NOMO-1 treated with DMSO at 0.1 percent for 48 hours (cell line): ENCODE results near the gene WDR18.

Experiments used
- DNase-seq: peaks from one replicate; lab custom pipeline; 2025; ENCODE audit not compliant: unreplicated experiment; lab: John Stamatoyannopoulos, UW

The WDR18 gene

DNA sequence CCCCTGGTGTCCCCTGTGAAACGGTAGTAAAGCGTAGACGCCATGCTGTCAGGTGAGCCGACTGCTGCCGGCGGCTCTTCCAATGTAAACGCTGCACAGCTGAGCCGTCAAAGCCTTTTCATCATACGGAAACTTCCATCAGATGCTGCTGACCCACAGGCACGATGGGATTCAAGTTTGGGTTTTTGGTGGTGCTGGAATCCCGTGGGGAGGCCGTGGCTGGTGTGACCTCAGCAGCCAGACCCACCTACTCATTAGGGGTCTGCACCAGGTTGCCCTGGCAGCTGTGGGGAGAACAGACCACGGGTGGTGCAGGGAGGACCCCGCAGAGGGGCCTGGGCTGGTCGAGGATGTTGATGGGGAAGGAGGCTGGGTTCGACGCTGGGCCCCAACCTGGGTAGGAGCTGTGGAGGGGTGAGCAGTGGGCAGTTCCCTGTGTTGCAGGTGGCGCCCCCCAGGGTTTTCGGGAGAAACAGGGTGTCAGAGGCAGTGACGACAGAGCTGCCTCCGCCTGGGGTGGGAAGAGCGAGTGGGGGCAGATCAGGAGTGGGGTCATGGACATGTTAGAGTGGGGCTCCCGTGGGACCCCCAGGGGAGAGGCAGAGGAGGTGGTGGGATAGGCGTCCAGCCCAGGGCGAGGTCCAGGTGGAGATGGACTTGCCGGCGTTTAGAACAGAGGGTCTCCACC, 22.7 kb downstream of the WDR18 start:
- no peak for DNase-seq

DNA sequence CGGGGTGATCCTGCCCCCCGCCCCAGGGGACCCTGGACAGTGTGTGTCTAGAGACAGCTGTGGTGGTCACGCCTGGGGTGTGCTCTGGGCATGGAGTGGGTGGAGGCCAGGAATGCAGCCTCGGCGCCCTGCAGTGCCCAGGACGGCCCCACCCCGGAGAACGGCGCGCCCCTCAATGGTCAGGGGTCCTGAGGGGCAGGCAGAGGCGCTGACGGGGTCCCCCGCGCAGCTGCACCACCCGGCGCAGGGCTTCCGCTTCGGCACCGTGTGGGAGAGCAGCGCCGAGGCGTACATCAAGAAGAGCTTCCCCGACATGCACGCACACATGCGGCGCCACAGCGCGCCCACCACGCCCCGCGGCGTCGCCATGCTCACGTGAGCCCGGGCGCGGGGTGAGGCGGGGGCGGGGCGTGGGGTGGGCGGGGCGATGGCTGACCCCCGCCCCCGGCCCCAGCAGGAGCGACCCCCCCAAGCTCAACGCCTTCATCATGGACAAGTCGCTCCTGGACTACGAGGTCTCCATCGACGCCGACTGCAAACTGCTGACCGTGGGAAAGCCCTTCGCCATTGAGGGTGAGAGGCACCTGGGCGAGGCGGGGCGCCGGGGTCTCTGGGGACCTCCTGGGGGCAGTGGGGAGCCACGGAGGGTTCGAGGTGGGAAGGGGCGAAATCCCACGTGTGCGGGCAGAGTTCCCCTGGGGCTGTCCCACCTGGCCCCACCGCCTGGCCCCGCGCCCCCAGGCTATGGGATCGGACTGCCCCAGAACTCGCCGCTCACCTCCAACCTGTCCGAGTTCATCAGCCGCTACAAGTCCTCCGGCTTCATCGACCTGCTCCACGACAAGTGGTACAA, 23.5 kb downstream of the WDR18 start:
- no peak for DNase-seq

DNA sequence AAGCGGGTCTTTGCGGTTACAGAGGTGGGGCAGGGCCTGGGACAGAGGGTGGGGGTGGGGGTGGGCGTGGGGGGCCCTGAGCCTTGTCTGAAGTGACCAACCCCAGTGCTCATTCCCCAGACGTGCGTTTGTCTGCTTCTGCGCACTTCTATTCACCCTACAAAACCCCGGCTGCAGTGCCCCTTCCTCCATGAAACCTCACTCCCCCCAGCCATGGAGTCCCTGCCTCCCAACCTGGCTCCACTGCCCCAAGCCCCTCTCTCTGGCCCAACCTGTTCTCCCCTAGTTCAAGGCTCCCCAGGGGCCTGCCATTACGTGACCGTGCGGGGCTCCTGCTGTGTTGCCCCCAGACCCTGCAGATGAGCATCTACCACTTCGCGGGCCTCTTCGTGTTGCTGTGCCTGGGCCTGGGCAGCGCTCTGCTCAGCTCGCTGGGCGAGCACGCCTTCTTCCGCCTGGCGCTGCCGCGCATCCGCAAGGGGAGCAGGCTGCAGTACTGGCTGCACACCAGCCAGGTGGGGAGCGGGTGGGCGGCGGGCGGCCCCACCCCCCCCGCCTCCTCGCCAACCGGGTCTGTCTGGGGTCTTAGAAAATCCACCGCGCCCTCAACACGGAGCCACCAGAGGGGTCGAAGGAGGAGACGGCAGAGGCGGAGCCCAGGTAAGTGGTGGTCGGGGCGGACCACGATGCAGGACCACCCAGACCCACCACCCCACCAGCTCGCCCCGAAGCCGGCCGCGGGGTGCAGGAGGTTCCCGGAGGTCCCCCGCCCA, 24.3 kb downstream of the WDR18 start:
- no peak for DNase-seq

DNA sequence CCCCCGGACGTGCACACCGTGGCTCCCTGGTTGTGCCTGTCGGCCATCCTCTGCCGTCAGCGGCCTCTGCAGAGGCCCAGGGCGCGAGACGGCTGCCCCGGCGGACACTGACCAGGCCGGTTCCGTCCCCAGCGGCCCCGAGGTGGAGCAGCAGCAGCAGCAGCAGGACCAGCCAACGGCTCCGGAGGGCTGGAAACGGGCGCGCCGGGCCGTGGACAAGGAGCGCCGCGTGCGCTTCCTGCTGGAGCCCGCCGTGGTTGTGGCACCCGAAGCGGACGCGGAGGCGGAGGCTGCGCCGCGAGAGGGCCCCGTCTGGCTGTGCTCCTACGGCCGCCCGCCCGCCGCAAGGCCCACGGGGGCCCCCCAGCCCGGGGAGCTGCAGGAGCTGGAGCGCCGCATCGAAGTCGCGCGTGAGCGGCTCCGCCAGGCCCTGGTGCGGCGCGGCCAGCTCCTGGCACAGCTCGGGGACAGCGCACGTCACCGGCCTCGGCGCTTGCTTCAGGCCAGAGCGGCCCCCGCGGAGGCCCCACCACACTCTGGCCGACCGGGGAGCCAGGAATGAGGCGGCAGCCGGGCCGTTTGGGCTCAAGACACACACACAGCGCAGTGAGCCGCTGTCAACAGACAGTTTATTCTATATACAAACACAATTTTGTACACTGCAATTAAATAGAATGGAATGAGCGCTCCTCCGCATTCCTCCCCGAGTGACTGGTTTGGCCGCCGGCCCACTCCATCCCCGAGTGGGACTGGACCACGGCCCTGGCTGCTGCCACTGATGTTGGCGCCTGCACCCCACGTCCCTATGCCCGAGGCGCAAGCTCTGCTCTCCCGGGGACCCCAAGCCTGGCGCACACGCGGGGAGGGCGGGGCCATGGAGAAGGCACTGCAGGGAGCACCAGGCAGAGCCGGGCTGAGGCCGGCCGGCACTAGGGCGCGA, 25.2 kb downstream of the WDR18 start:
- DNase-seq = no peak

DNA sequence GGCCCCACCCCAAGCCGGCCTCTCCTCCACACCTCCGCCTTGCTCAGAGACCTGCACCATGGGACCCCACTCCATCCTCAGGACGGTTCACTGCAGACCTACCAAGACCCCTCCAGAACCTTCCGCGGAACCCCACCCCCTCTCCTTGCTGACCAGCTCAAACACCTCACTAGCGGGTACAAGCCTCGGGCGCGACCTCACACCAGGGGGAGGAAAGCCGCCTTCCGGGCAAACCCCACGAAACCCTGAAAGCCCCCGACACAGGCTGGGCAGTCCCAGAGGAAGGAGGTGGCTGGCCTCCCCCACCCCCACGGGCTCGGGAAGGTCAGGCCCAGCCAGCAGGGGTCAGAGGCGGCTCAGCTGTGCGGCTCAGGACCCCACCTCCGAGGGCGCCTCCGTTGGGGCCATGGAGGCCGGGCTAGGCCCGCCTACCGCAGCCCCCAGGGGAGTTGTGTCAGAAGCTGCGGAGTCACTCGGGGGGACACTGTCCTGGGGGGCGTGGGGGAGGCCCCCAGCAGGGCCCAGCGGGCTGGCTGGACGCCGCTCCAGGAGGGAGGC, 25.9 kb downstream of the WDR18 start:
- DNase-seq = no peak

DNA sequence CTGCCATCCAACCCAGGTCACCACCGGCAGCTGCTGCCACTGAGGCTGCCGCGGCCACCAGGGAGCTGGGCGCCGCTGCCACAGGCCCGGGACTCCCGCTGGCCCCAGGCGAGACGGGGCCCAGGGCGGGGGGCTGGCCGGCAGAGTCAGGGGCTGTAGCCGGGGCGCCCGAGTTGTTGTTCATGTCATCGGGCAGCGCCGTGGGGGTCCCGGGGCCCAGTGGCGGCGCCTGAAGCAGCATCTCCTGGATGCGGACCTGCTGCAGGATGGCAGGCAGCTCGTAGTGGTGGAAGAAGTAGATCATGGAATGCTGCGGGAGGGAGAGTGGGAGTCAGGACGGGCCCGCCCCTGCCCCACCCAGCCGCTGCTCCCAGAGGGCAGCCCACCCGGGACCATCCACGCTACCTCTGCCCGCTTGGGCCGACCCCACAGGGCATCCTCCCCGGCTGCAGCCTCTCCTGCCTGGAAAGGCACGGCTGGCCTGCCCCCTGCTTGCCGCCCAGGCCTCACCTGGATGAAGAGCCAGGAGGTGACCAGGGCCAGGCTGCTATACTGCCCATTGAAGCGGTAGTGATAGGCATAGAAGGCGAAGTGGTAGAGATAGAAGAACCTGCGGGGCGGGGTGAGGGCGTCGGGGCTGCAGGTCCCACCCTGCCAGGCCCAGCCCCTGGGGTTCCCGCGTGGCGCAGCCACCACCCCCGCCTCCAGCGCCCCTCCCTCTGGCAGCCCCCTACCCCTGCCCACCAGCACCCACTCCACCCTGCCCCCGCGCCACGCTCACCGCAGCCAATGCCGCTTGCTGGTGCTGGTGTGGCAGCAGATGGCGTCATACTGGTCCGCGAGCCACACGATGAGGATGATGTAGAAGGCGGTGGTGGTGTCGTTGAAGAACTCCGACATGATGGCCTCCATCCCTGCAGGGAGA, 26.7 kb downstream of the WDR18 start:
- DNase-seq = no peak

DNA sequence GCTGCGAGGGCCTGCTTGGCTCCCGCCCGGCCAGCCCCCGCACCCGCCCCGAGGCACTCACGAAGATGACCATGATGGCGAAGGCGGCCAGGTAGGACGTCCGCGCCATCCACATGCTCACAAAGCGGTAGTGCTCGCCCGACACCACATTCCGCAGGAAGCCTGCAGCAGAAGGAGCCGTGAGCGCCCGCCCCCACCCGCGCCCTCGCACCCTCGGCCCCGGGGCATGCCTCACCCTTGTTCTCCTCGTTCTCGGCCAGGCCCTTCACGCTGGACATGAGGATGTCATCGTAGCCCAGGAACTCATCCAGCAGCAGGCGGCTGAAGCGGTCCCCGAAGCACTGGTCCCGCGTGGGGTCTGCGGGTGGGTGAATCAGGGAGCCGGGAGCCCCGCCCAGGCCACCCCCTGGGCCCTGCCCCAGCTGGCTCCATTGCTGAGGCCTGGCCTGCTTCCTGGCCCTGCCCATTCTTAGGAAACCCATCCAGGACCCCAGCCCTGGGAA, 27.7 kb downstream of the WDR18 start:
- no peak for DNase-seq

DNA sequence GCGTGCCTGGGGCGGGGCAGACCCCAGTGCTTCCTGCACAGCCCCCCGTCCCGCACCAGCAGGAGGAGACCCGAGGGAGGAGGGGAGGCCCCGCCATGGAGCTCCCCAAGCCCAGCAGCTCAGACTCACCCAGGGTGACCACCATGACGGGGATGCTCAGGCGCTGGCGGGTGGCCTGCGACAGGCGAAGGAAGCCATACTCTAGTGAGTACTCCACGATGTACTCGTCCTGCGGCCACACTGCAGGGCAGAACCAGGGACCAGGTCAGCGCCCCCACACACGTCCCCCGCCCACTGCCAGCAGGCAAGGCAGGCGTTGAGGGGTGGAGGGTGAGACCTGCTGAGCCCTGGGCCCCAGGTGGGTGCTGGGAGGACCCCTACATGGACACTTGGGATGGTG, 28.2 kb downstream of the WDR18 start:
- DNase-seq = no peak

DNA sequence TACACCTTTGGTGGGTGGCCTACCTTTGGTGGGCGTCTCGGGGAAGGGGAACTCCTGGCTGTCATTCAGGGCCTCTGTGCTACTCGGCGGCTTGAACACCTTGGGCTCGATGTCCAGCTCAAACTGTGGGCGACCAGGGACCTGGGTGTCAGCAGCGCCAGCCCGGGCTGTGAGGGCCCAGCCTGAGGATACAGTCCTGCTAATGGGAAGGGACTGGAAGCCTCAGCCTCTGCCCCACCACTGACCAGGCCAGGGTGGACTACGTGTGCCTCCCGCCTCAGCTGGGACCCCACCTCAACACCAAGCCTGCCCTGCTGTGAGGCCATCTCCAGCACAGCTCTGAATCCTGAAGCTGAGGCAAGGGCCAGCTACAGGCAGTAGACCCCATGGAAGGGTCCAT, 29.1 kb downstream of the WDR18 start:
- no peak for DNase-seq

DNA sequence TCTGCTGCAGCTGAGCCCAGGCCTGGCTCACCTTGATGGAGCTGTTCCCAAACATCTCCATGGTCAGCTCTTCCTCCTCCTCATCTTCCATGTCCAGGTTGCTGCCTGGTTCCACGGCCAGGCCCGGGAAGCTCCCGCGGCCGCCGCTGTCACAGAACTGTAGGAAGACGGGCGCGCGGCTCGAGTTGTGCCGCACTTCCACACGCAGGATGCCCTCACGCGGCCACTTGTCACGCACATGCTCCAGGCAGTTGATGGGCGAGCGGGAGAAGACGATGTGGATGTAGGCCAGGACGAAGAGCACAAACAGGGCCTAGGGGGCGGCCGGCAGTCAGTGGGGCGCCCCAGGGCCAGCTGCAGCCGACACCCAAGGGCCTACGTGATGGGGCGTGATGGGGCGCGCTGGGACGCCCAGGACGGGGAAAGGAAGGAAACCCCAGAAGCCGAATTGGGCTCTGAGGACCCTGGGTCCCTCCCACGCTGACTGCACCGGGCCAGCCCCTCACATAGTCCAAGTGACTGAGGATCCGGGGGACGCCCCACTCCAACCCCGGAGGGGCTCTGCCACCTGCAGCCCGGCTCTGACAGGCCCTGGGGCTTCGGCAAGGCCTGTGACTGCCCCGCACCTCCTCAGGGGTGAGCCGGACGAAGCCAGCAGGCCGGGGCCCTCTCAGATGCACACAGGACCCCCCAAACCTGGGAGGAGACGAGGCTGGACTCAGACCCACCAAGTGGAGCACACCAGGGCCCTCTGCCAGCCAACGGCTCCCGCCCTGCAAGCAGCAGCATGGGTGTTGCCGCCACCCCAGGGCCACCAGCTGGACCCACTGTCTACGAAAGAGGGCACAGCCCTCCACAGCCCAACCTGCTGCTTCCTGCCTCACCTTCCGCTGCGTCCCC, 30.3 kb downstream of the WDR18 start:
- DNase-seq = no peak

DNA sequence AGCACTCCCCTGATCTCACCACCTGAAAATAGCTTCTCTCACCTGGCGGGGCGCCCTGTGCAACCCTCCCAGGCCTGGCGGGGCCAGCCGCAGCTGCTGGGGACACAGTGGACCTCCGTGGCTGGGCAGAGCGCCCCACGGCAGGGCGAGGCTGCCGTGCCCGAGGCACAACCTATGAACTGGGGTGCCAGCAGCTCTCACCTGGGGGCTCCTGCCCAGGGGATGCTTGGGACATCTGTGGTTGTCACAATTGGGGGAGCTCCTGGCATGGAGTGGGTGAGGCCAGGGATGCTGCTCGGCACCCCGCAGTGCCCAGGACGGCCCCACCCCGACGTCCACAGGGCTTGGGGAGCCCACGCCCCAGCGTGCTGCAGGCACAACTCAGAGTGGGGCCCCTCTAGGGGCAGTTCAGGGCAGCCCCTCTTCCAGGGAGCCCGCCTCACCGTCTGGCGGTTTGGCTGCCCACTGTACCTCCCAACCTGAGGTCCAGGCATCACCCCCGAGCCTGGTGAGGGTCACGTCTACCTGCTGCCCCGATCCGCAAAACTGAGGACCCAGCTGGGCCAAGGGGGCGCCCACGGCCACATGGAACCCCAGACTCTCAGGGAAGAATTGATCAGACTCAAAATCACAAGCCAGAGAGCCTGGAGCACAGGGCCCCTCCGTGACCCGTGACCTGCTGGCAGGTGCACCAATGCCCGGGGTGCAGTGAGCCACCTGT, 31.1 kb downstream of the WDR18 start:
- no peak for DNase-seq

DNA sequence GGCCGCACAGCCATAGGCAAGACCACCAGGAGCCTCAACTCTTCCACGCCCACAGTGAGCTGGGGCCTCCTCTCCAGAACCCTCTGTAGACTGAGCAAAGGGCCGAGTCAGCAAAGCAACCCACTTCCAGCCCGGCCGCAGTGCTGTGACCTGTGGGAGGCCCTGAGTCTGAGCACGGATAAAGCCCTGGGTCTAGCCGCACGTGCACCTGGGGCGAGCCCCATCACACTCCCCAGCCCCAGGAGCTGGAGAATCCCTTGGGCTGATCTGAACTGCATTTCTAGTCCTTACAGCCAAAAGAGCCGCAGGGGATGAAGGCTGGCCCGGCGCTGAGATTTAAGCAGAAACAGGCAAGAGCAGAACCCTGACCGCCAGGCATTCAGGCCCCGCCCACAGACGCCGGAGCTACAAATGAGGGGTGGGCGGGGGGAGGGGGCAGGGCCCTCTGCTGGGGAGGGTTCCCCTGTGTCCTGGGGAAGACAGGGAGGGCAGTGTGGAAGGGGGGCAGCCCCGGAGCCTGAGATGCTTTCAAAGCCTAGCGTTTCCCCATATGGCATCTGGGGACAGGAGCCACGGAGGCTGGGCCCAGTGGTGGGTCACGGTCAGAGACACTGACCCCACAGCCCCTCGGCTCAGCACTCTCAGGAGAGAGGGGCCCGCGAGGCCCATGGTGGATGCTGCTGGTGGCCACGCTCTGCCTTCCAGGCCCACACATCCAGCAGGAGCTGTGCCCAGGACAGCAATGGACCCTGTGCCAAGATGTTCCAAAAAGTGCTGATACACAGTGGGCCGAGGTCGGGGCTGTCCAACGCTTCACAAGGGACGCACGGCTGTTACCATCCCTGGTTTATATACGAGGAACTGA, 31.9 kb downstream of the WDR18 start:
- DNase-seq = no peak

DNA sequence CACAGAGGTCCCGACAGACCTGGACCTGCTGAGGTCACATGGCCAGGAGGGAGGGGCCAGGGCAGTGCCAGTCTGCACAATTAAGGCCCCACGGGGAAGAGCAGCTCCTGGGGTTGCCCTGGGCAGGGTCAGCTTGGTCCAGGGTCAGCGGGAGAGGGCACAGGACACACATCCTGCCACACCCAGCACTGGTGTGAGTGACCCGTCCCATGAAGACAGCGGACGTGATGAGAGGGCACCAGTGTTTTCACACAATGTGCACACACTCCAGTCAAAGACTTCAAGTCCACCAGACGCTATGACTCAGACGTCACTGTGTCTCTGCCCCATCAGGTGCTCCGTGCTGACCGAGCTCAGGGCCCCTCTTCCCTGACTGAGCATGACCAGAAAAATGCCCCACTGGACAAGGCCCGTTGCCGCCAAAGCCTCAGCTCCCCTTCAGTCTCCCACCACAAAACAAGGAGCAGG, 32.5 kb downstream of the WDR18 start:
- no peak for DNase-seq

DNA sequence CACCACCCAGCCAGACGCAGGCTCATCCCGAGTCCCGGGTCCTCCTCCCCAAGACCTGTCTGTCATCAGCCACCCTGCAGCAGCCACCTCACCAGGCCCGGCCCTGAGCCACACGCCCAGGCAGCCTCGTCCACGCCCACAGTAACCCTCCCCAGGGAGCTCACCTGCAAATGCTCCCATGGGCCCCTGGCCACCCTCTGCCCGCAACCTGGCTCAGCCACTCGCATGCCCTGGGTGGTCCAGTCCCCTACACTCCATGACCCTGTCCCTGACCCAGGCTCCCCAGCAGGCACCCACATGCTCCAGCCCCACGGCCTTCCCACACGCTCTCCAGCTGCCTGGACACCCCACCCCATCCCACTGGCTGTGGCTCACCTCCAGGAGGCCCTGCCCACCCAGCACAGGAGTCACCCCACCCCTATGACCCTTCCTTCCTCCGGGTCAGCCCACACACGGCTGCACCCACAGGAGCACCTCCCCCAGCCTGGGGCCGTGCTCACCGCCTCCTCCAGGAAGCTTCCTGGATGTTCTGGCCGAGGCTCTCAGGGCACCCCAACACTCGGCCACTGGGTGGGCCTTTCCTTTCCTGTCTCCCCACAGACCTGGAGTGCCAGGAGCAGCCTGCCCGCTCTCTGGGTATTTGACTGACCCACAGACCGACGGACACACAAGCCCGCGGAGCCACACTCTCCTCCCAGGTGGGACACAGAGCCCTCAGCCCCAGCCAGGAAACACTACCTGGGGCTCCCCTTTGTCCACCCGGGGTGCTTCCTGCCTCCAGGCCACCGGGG, 33.2 kb downstream of the WDR18 start:
- no peak for DNase-seq

DNA sequence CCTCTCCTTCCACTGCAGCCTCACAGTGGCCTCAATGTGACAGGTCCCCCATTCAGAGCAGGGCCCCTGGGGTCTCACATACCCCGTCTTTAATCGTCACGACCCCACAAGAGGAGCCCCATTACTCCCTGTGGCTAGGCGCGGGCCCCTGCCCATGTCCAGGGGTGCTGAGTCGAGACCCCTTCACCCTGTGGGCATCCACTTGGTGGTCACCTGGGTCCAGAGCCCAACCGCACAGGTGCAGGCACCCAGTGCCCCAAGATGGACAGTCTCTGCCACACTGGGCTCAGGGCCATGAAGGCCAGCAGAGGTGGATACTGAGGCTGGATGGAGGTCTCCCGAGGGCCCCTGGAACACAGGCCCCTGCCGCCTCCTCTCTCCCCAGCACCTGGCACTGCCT, 33.8 kb downstream of the WDR18 start:
- DNase-seq = no peak

DNA sequence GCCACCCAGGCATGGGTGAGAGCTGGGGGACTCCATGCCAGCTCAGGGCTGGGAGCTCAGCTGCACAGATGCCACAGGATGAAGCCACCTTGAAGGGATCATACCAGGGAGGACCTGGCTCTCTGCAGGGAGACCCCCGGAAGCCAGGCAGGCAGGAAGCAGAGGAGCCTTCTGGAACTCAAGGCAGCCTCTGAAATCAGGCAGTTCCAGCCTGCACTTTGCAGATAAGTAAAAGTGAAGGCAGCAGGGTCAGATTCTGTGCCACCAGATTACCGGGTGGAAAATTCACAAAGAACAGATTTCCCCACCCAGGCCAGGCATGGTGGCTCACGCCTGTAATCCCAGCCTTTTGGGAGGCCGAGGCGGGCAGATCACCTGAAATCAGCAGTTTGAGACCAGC, 34.2 kb downstream of the WDR18 start:
- no peak for DNase-seq
